T-cell (primary cell): ENCODE measurements around the gene USH1G. TPM values are rescaled to one million over a fixed set of nuclear protein-coding genes. Genes with fewer than 3 reads are reported as not detected.

Experiments
- ATAC-seq, 4 experiments: fragments of 200-7000 bp in 3 of 4; fragments of 150-1000 bp in 1 of 4; cut with Tn5 transposase; replicated peaks in 1 of 4; 1 replicate in 3 of 4; 2 replicates in 1 of 4; pipeline ENCODE4 v1.10.0; 2021; ENCODE audit warnings: moderate library complexity in 3 of 4, mild to moderate bottlenecking in 2 of 4, moderate number of reproducible peaks in 1 of 4
- CTCF ChIA-PET, 2 donors: fragments of 300-600 bp; sonication (Branson Sonifier 250); formaldehyde crosslinking; loops; one replicate each; lab custom pipeline; 2022; ENCODE audit warnings: antibody characterized with exemption in 2 of 2; lab: Charles Lee
- POLR2A ChIA-PET, 2 donors: fragments of 300-600 bp; sonication (Branson Sonifier 250); formaldehyde crosslinking; loops; one replicate each; lab custom pipeline; 2022; ENCODE audit warnings: antibody characterized with exemption in 2 of 2; lab: Charles Lee
- DNase-seq, 35 experiments: peaks; one replicate each; pipeline versions ENCODE4 v3.0.0 to v3.0.0-alpha.2; 2013 to 2023
- H3K27ac ChIP-seq: one replicate; pipeline ENCODE4 v1.5.1; 2013; ENCODE audit warnings: low read length
- H3K27me3 ChIP-seq, 2 experiments: replicated peaks in 1 of 2; 1 replicate in 1 of 2; 2 replicates in 1 of 2; pipeline versions ENCODE4 v1.6.1 to v1.7.0; 2013; ENCODE audit warnings: low read length in 1 of 2, mixed read lengths in 1 of 2; ENCODE audit not compliant: control insufficient read depth in 2 of 2, insufficient read depth in 2 of 2; ENCODE audit errors: extremely low read depth in 1 of 2
- H3K36me3 ChIP-seq, 2 donors: 1 replicate in 1 of 2; 2 replicates in 1 of 2; pipeline versions ENCODE4 v1.6.1 to v1.7.0; 2013; ENCODE audit warnings: low read length in 1 of 2; ENCODE audit not compliant: control insufficient read depth in 2 of 2, insufficient read depth in 1 of 2; ENCODE audit errors: extremely low read depth in 1 of 2
- H3K4me1 ChIP-seq, 2 experiments: 1 replicate in 1 of 2; 2 replicates in 1 of 2; pipeline versions ENCODE4 v1.6.1 to v1.7.0; 2013; ENCODE audit warnings: low read length in 2 of 2, mixed read lengths in 1 of 2; ENCODE audit not compliant: insufficient read depth in 2 of 2, control insufficient read depth in 1 of 2; ENCODE audit errors: extremely low read depth in 1 of 2
- H3K4me3 ChIP-seq, 2 donors: 1 replicate in 1 of 2; 2 replicates in 1 of 2; pipeline versions ENCODE4 v1.5.1 to v1.7.0; 2013; ENCODE audit warnings: mild to moderate bottlenecking in 2 of 2, low read length in 1 of 2, moderate library complexity in 1 of 2; ENCODE audit not compliant: control insufficient read depth in 1 of 2; ENCODE audit errors: extremely low read depth in 1 of 2
- H3K9me3 ChIP-seq: 2 replicates; pipeline ENCODE4 v1.7.0; 2013
- H3K27ac Mint-ChIP-seq, 2 donors: one replicate each; pipeline ENCODE4 v1.8.0; 2020 to 2021; ENCODE audit warnings: mild to moderate bottlenecking in 2 of 2, mixed read lengths in 2 of 2
- H3K27me3 Mint-ChIP-seq, 2 donors: one replicate each; pipeline ENCODE4 v1.8.0; 2021 to 2022; ENCODE audit warnings: mixed read lengths in 2 of 2
- H3K36me3 Mint-ChIP-seq: one replicate; pipeline ENCODE4 v1.8.0; 2021; ENCODE audit warnings: mixed read lengths
- H3K4me1 Mint-ChIP-seq, 3 donors: one replicate each; pipeline ENCODE4 v1.8.0; 2020 to 2022; ENCODE audit warnings: mixed read lengths in 3 of 3, mild to moderate bottlenecking in 1 of 3
- H3K4me3 Mint-ChIP-seq, 3 donors: one replicate each; pipeline ENCODE4 v1.8.0; 2020 to 2022; ENCODE audit warnings: mild to moderate bottlenecking in 3 of 3, mixed read lengths in 3 of 3, moderate library complexity in 3 of 3
- H3K9me3 Mint-ChIP-seq, 3 donors: one replicate each; pipeline ENCODE4 v1.8.0; 2020 to 2022; ENCODE audit warnings: mixed read lengths in 3 of 3
- WGBS: methylation state at CpG from one replicate; pipeline ENCODE4 v1.1.5; 2013; ENCODE audit warnings: missing lambda C conversion rate; ENCODE audit not compliant: insufficient coverage; 5-methylcytosine and 5-hydroxymethylcytosine counted together
- total RNA-seq, 35 experiments: library from RNA in 6 of 35; stranded (reverse) in 6 of 35; fragments of 120-200 nt in 1 of 35; gene quantifications; one replicate each; pipeline versions ENCODE4 v1.2.1 to v1.2.4 and lab custom pipeline; 2013 to 2026

Gene USH1G
- total RNA-seq (not detected), total RNA-seq (lab: John Stamatoyannopoulos, UW) (0 to 0.06 (median 0) reads per million in 29 experiments)
- total RNA-seq (2013) = not detected

DNA sequence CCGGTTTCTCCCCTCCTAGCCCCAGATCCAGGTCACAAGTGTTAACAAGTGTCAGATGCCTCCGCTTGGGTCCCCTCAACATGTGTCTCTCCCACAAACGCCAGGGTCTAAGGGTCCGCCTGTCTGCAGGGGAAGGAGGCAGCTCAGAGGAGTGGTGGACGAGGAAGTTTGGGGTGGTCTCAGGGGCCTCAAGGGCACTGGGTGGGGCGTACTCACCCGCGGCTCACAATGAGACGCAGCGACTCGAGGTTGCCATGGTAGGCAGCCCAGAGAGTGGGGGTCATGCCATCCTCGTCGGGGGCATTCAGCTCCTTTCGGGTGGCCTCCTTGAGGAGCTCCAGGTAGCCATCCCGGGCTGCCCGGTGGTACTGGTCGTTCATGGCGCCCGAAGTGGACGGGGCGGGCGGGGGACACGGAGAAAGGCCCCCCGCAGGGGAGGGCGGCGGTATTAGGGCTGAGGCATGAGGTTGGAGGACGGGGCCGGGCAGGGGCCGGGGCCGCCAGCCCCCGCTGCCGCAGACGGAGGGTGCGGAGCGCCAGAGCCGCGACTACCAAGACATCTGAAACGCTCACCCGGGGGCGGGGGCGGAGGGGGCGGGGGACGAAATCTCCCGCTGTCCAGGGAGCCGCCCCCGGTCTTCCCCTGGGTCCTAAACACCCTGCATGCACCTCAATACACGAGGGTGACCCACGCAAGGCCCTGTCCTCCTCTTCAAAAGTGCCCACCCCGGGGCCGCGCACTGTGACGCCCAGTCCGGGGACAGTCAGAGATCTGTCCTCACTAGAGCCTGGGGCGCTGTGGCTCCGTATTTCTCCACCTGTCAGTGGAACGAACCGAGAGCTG, at the start of gene USH1G:
Gene USH1G, minus strand, starts transcription at position 562 of the 844 bp plus-strand sequence. Its CDS starts 182 bp downstream, at position 380.
- H3K27ac Mint-ChIP-seq = no peak within 1 kb of the TSS
- no peak for DNase-seq

DNA sequence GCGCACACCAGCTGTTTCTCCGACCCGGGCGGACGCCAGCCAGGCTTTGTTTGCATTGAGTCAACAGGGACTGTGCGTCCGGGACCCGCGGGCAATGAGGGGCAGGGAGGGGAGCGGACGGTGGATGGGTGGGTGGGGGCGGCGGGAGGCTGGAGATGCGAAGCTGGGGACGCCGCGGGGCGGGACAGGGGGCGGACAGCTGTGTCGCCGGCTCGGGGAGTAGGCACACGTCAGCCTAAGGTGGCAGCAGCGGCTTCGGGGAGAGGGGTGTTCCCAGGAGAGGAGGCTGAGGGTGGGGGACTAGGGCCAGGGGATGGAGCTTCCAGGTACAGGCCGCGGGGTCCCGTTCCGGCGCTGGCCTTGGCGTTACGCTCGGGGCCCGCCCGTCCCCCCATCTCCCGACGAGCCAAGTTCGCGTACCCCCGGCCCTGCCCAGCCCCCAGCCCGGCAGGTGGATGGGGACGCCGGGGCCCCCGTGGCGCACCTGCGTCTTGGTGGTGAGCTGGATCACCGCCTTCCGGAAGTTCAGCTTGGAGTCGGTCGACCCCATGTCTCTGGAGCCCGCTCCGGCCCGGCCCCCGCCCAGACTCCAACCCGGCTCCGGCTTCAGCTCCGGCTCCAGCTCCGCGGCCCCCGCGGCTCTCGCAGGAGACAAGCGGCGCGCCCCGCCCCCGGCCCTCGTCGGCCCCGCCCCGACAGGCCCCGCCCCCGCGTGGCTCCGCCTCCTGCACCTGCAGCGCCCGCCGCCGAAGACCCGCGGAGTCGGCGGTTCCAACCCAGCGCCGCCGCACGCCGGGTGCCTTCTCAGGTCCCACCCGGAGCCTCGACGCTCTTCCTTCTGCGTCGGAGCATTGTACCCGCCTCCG, 49.3 kb upstream of the USH1G start, which contains the start of gene HID1:
Gene HID1, minus strand, starts transcription at position 653 of the 866 bp plus-strand sequence. Its CDS starts 103 bp downstream, at position 550.
- Histone ChIP-seq H3K27ac (no peak within 1 kb of the TSS), H3K27me3 (peaks cover 0 to 41% of the 10 kb centered on the region in 2 experiments), H3K9me3 (no peaks in the 10 kb centered on the region), H3K36me3 (no peaks in the 10 kb centered on the region), H3K4me3 (peak within 1 kb of the TSS; percentile 53 to 59), H3K4me1 (peaks cover 2 to 21% of the 10 kb centered on the region in 2 experiments)
- DNase-seq (peak; percentile 56 to 88 (median 74)), ATAC-seq (peak; percentile 90 to 93 (median 92))
- ChIA-PET POLR2A (no interaction called here), CTCF (interaction anchor here (0.6 to 3.6 kb wide), 7 partner anchors 11 to 106 kb away, joined by 3 to 13 read pairs (median 3); partner anchors contain the start of gene CDR2L (in 1 of the 2))
- H3K27me3 Mint-ChIP-seq = peaks cover 0 to 19% of the 10 kb centered on the region in 2 donors
- peaks cover 6 to 13% (median 6%) of the 10 kb centered on the region in 3 donors for H3K4me1 Mint-ChIP-seq
- peak within 1 kb of the TSS; percentile 80 to 96 (median 82) for H3K4me3 Mint-ChIP-seq
- H3K36me3 Mint-ChIP-seq = no peaks in the 10 kb centered on the region
- no peaks in the 10 kb centered on the region for H3K9me3 Mint-ChIP-seq
- WGBS = 6% methylated on average over 90 of the region's 95 CpGs
- H3K27ac Mint-ChIP-seq = peak within 1 kb of the TSS; percentile 24 to 61

More for the DNA sequence above, at the start of gene USH1G:
- H3K4me3 ChIP-seq = peak within 1 kb of the TSS; percentile 33 to 35
- Mint-ChIP-seq H3K4me1 (peaks cover 14 to 20% (median 14%) of the 10 kb centered on the region in 3 donors), H3K4me3 (peak within 1 kb of the TSS; percentile 43 to 71 (median 47)), H3K36me3 (no peaks in the 10 kb centered on the region), H3K27me3 (peaks cover 47 to 73% of the 10 kb centered on the region in 2 donors), H3K9me3 (no peaks in the 10 kb centered on the region)
- H3K36me3 ChIP-seq = no peaks in the 10 kb centered on the region
- 3% methylated on average over 50 of the region's 57 CpGs for WGBS
- no peak within 1 kb of the TSS for H3K27ac ChIP-seq
- peaks cover 11 to 94% of the 10 kb centered on the region in 2 experiments for H3K27me3 ChIP-seq
- peaks cover 2 to 31% of the 10 kb centered on the region in 2 experiments for H3K4me1 ChIP-seq
- POLR2A ChIA-PET = no interaction called here
- no peaks in the 10 kb centered on the region for H3K9me3 ChIP-seq
- peak; percentile 49 to 66 (median 58) for ATAC-seq
- CTCF ChIA-PET = interaction anchor here (0.6 to 1.2 kb wide), 3 partner anchors 11 to 1750 kb away, joined by 4 read pairs; no protein-coding TSS in a partner anchor

DNA sequence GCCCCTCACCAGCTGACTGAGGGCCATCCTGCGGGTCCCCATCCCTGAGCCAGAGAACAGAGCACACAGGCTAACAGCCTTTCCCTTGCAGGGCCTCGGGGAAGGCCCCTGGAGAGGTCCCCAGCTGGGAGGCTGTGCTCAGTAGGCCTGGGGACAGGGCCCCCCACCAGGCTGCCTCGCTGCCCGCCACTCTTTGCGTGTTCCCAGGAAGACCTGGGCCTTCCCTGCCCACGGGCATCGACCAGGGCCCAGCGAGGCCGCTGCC, 48.7 kb upstream of the USH1G start:
- Mint-ChIP-seq H3K27ac (no peak overlapping the region), H3K9me3 (no peaks in the 10 kb centered on the region), H3K27me3 (peaks cover 0 to 19% of the 10 kb centered on the region in 2 donors), H3K4me1 (peaks cover 6 to 13% (median 6%) of the 10 kb centered on the region in 3 donors), H3K4me3 (peak overlapping the region; percentile 72 to 96 (median 82)), H3K36me3 (no peaks in the 10 kb centered on the region)
- peaks cover 2 to 21% of the 10 kb centered on the region in 2 experiments for H3K4me1 ChIP-seq
- H3K9me3 ChIP-seq = no peaks in the 10 kb centered on the region
- DNase-seq = no peak
- H3K27me3 ChIP-seq = peaks cover 0 to 39% of the 10 kb centered on the region in 2 experiments
- no peaks in the 10 kb centered on the region for H3K36me3 ChIP-seq
- H3K4me3 ChIP-seq = peak overlapping the region in 1 of 2 donors; percentile 59
- ATAC-seq = no peak
- H3K27ac ChIP-seq = no peak overlapping the region
- 73% methylated on average over 9 of the region's 9 CpGs for WGBS
- ChIA-PET POLR2A (interaction anchor here in 1 of 2 donors (0.5 kb wide), 1 partner anchor 404 kb away, joined by 8 read pairs; no protein-coding TSS in a partner anchor), CTCF (interaction anchor here (0.6 to 3.6 kb wide), 3 partner anchors 10 to 212 kb away, joined by 3 to 13 read pairs (median 4); no protein-coding TSS in a partner anchor)

DNA sequence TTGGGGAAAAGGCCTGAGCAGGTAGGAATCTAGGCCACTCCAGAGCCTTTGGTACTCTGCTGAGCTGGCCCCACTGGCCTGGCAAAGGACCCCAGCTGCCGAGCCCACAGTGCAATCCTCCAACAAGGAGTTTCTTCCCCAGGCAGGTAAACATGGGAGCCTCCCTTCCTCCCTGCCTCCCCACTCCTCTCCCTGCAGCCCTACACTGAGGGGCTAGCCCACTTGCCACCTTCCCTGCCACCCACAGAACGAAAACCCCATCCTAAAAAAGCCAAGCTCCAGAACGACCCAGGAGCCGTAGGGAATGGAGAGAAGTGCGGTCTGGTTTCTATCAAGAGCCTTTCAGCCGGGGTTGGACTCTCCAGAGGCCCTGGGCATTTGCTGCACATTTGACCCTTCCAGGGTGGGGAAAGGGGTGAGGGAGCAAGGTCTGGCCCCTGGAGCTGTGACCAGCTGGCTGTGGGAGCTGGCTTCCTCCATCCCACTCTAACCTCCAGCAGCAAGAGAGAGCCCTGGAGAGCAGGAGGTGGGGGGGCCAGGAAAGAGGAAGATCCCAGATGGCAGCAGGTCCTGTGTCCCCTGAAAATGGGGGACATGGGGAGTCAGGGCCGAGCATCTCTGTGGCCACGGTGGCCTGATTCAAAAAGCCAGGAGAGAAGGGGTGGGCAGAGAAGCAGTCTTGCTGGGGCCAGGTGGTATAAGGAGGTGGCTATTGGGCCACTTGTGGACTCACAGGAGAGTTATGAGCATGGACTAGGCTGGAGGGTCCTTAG, 48.2 kb upstream of the USH1G start:
- ChIA-PET CTCF (interaction anchor here (0.6 to 3.6 kb wide), 3 partner anchors 10 to 213 kb away, joined by 3 to 13 read pairs (median 4); no protein-coding TSS in a partner anchor), POLR2A (interaction anchor here in 1 of 2 donors (0.5 kb wide), 1 partner anchor 405 kb away, joined by 8 read pairs; no protein-coding TSS in a partner anchor)
- peaks cover 6 to 13% (median 6%) of the 10 kb centered on the region in 3 donors for H3K4me1 Mint-ChIP-seq
- peaks cover 2 to 21% of the 10 kb centered on the region in 2 experiments for H3K4me1 ChIP-seq
- no peaks in the 10 kb centered on the region for H3K9me3 Mint-ChIP-seq
- H3K4me3 ChIP-seq = no peak overlapping the region
- H3K9me3 ChIP-seq = no peaks in the 10 kb centered on the region
- H3K36me3 ChIP-seq = no peaks in the 10 kb centered on the region
- H3K27ac Mint-ChIP-seq = no peak overlapping the region
- ATAC-seq (no peak), DNase-seq (no peak)
- peaks cover 0 to 17% of the 10 kb centered on the region in 2 donors for H3K27me3 Mint-ChIP-seq
- peaks cover 0 to 38% of the 10 kb centered on the region in 2 experiments for H3K27me3 ChIP-seq
- H3K4me3 Mint-ChIP-seq = peak overlapping the region; percentile 72 to 96 (median 82)
- 95% methylated on average over 8 of the region's 8 CpGs for WGBS
- no peak overlapping the region for H3K27ac ChIP-seq
- no peaks in the 10 kb centered on the region for H3K36me3 Mint-ChIP-seq

DNA sequence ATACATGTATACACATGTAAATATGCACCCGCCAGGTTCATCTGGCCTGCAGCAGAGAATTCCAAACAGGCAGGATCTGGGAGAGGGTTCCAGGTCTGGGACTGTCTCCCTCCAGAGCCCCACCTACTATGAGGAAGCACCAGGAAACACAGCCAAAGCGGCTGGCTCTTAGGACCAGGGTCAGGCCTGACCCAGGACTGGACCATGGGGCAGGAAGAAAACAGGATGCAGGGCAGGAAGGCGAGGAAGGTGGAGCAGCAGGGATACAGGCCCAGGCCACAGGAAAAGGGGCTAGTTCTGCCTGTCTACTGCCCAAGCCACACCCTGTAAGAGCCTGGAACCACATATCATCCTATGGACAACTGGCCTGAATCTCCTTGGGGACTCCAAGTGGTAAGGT, 47.3 kb upstream of the USH1G start:
- WGBS = 100% methylated on average over 1 of the region's 3 CpGs
- no peaks in the 10 kb centered on the region for H3K9me3 ChIP-seq
- DNase-seq (no peak), ATAC-seq (no peak)
- Mint-ChIP-seq H3K27ac (peak overlapping the region in 1 of 2 donors; percentile 64), H3K4me1 (peaks cover 6 to 13% (median 8%) of the 10 kb centered on the region in 3 donors), H3K4me3 (peak overlapping the region in 2 of 3 donors; percentile 28 to 96), H3K9me3 (no peaks in the 10 kb centered on the region), H3K27me3 (peaks cover 0 to 14% of the 10 kb centered on the region in 2 donors), H3K36me3 (no peaks in the 10 kb centered on the region)
- H3K4me3 ChIP-seq = no peak overlapping the region
- peaks cover 2 to 21% of the 10 kb centered on the region in 2 experiments for H3K4me1 ChIP-seq
- H3K27me3 ChIP-seq = peaks cover 0 to 38% of the 10 kb centered on the region in 2 experiments
- no peaks in the 10 kb centered on the region for H3K36me3 ChIP-seq
- ChIA-PET CTCF (interaction anchor here (0.6 to 3.6 kb wide), 2 partner anchors 9 to 40 kb away, joined by 4 to 13 read pairs; no protein-coding TSS in a partner anchor), POLR2A (no interaction called here)
- no peak overlapping the region for H3K27ac ChIP-seq
